ENCODE measurements around the gene NSRP1.
A peak's percentile ranks its signal among the peaks of the same experiment; 100 is the strongest.
"Not testable (repeated sequence)": the region's sequence is repeated elsewhere in the genome, so short reads cannot be mapped to it uniquely, and the experiment has no call there.

Gene NSRP1

GRCh38 chr17:30211371-30211770 is 94.8 kb downstream of the NSRP1 start:
- no peak for DNase-seq (ENCODE audit: low read depth, low spot score)
- no peak overlapping the region for H3K4me3 ChIP-seq (ENCODE audit: low read length)

DNA sequence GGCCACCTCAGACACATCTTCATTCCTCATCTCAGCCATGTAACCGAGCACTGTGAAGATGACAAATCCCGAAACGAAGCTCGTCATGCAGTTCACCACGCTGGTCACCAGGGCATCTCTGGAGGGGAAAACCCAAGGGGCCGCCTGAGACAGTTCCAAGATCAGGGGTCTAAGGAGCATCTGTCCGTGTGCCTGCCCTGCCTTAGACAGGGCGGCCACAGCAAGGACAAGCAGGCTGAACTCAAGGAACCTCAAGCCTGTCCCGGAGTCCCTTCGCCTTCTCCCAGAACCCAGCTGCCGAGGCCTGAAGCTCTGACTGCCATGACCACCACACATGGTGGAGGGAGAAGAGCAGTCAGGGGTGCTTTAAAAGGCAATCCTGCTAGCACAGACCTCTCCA is 96.1 kb downstream of the NSRP1 start:
- DNase-seq (ENCODE audit: low read depth, low spot score): no peak
- no peak overlapping the region for H3K4me3 ChIP-seq (ENCODE audit: low read length)

DNA sequence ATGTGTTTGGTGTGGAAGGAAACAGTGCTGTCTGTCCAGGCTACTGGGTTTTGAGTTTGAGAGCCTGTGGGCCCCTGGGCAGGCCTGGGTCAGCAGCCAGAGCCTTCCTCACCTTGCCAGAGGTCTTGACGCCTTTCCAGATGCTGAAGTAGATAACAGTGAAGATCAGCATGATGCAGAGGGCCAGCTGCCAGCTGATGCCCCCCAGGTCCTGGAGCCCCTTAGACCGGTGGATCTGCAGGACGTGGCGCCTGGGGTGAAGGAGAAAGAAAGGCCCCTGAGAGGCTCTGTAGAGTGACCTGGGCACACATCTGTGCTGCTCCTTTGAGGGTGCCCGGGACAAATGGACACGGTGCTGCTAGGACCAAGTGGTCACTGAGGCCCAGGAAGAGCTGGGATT is 100.4 kb downstream of the NSRP1 start:
- H3K4me3 ChIP-seq (ENCODE audit: low read length): no peak overlapping the region

DNA sequence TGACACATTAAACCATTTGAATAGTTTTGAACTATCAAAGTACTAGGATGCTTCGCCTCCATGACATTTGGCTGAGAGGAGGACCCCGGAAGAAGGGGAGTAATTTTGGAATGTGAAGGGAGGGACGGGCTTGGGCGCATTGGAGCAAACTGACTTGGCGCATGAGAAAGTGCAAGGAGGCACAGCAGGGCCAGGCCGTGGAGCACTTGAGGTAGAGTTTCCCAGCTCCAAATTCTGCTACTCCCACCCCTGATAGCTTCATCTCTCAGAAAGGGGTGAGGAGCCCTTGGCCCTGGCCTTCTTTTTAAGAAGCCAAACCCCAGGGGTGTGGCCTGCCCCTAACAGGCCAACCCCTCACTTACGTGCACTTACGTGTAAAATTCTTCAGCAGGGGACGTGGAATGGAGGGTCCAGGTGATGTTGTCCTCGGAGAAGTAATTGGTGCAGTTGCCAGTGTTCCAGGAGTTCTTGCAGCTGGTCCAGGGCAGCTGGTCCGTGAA is 101.2 kb downstream of the NSRP1 start:
- H3K4me3 ChIP-seq (ENCODE audit: low read length): no peak overlapping the region

More for the DNA sequence above, 100.4 kb downstream of the NSRP1 start:
- no peak for DNase-seq (ENCODE audit: low read depth, low spot score)

GRCh38 chr17:30218799-30219198 is 102.2 kb downstream of the NSRP1 start:
- no peak for DNase-seq (ENCODE audit: low read depth, low spot score)
- H3K4me3 ChIP-seq (ENCODE audit: low read length): no peak overlapping the region

More for the DNA sequence above, 101.2 kb downstream of the NSRP1 start:
- DNase-seq (ENCODE audit: low read depth, low spot score): no peak

- no peak overlapping the region for H3K4me3 ChIP-seq (ENCODE audit: low read length)
- no peak for DNase-seq (ENCODE audit: low read depth, low spot score)
These were observed 102.7 kb downstream of the NSRP1 start for GRCh38 chr17:30219315-30219714.

GRCh38 chr17:30219833-30220232 is 103.2 kb downstream of the NSRP1 start:
- H3K4me3 ChIP-seq (ENCODE audit: low read length): no peak overlapping the region
- DNase-seq (ENCODE audit: low read depth, low spot score): no peak

- no peak overlapping the region for H3K4me3 ChIP-seq (ENCODE audit: low read length)
- no peak for DNase-seq (ENCODE audit: low read depth, low spot score)
These were observed 103.8 kb downstream of the NSRP1 start for GRCh38 chr17:30220414-30220813.

- DNase-seq (ENCODE audit: low read depth, low spot score): no peak
- no peak overlapping the region for H3K4me3 ChIP-seq (ENCODE audit: low read length)
These were observed 104.7 kb downstream of the NSRP1 start for GRCh38 chr17:30221346-30221745.

- DNase-seq (ENCODE audit: low read depth, low spot score): no peak
- no peak overlapping the region for H3K4me3 ChIP-seq (ENCODE audit: low read length)
These were observed 105.6 kb downstream of the NSRP1 start for GRCh38 chr17:30222251-30222650.

DNA sequence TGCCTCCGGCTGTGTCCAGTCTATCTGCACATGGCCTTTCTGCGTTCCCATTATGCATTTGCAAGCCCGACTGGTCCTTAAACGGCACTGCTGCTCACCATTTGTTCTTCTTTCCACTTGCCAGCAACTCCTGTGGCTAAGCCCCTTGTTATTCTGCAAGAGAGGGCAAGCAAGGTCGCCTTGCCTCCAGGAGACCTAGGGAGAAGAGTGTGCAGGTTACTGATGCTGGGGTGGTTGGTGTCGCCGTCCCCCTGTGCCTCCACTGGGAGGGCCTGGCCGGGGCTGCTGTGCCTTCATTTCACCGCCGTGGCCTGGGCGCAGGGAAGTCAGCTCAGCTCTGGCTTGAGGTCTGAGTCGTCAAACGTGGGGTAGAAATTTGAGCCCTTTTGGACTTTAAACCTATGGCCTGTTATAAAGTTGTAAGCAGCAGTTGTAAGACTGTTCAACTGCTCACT is 106.1 kb downstream of the NSRP1 start:
- no peak for DNase-seq (ENCODE audit: low read depth, low spot score)
- no peak overlapping the region for H3K4me3 ChIP-seq (ENCODE audit: low read length)

DNA sequence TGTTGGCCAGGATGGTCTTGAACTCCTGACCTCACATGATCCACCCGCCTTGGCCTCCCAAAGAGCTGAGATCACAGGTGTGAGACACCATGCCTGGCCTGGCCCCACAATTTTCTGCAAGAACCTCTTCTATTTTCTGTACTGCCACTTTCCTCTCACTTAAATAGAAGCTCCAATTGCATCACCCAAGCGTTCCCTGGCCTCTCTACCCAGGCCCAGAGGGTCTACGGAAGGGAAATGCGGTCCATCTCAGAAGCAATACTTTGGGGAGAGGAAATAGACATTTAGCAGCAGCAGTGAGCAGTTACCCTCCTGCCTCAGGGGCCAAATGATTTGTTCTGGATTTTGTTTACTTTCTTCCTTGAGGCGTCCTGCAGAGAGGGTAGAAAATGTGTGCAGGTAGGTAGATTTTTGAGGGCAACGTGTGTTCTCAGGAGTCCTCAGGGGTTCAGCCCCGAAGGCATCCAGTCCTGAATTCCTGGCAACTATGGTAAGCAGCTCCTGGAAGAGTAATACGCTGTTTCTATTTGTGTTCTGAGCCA is 107.9 kb downstream of the NSRP1 start:
- H3K4me3 ChIP-seq (ENCODE audit: low read length): no peak overlapping the region

DNA sequence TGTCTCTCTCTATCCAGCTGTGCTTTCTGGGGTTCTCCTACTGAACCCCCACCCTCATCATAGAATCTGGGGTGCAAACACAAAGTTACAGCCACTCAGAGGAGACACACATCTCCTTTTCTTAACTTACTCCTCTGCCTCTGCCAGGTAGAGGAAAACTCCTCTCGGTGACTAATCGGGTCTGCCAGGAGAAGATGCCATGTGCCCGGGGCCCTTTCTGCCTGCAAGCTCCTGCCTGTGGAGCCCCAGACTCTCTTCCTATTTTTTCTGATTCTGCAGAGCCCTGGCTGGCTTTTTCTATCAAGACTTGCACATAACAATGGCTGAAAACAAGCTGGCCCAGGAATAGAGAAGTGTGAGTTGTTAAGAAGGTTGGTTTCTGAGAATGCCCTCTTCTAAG is 108.5 kb downstream of the NSRP1 start:
- no peak for DNase-seq (ENCODE audit: low read depth, low spot score)

More for the DNA sequence above, 107.9 kb downstream of the NSRP1 start:
- DNase-seq (ENCODE audit: low read depth, low spot score): no peak

DNA sequence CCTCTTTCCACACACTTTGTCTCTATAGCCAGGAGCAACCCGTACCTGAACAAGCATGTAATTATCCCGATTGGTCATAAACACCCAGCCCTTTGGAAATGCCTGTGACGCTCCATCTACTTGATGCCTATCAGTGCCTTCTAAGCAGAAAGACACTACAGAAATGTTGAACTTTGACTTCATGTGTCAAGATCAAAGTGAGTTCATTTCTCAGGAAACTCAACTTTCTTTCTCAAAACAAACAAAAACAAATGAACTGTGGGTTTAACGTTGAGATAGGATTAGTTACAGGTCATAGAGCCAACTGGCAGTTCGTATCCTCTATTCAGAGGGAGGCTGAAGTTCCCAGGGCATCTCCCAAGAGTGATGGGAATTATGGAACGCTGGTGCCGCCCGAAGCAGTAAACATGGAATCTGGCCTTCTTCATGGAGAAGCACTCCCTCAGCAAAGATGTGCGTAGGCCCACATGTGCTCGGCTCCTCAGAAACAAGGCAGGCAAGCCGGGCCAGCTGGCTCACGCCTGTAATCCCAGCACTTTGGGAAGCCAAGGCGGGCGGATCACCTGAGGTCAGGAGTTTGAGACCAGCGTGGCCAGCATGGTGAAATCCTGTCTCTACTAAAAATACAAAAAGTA is 109.4 kb downstream of the NSRP1 start:
- no peak for DNase-seq (ENCODE audit: low read depth, low spot score)
- no peak overlapping the region for H3K4me3 ChIP-seq (ENCODE audit: low read length)

More for the DNA sequence above, 108.5 kb downstream of the NSRP1 start:
- H3K4me3 ChIP-seq (ENCODE audit: low read length): no peak overlapping the region

DNA sequence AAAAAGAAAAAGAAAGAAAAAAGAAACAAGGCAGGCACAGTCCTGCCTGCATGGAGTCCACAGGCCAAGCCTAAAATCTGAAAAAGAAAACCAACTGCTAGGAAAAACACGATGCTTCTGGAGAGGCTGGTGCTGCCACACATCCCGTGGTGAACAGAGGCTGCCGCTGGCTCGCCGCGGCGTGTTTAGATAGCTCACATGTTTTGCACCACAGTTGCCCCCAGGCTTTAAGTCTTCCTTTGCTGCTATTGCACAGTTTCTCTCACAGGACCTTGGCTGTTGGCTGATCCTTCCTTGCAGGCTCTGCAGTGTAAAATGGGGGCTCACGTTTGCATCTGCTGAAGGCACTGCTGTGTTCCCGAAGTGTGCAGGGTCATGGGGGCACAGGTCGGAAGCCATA is 110.3 kb downstream of the NSRP1 start:
- DNase-seq (ENCODE audit: low read depth, low spot score): peak; percentile 5
- H3K4me3 ChIP-seq (ENCODE audit: low read length): no peak overlapping the region

DNA sequence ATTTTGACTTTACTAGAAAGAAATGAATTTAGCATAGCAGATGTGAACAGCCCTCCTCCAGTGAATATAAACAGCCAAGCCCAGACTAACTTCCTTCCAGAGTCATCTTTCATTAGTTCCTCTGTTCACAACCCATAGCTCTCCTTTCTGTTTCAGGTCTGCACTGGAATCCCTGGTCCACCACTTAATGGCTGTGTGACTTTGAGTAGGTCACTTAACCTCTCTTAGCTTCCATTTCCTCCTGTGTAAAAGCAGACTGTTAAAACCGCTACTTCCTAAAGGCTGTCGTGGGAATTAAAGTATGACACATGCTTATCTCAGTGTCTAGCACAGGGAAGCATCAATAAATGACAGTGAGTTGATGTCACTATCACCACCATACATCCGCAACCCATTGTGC is 111.4 kb downstream of the NSRP1 start:
- DNase-seq (ENCODE audit: low read depth, low spot score): no peak
- no peak overlapping the region for H3K4me3 ChIP-seq (ENCODE audit: low read length)

DNA sequence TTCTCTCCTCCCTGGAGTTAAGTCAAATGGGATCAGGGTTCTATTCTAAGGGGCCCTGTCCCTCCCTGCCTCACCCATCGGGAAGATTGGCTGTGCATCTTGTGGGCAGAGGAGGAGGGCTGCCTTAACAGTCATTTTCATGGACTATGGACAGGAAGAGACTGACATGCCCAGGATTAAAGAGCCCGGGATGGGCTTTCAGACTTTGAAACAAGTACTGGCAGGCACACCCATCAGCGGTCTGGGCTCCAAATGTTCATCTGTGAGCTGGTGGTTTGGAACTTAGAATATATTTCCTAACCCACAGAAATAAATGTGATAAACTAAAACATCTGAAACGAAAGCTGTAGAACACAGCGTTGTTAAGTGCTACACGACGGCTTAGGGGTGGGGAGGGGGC is 112.4 kb downstream of the NSRP1 start:
- no peak overlapping the region for H3K4me3 ChIP-seq (ENCODE audit: low read length)
- DNase-seq (ENCODE audit: low read depth, low spot score): no peak

GRCh38 chr17:30230009-30230408 is 113.4 kb downstream of the NSRP1 start:
- not testable (repeated sequence) for DNase-seq (ENCODE audit: low read depth, low spot score); H3K4me3 ChIP-seq (ENCODE audit: low read length)

DNA sequence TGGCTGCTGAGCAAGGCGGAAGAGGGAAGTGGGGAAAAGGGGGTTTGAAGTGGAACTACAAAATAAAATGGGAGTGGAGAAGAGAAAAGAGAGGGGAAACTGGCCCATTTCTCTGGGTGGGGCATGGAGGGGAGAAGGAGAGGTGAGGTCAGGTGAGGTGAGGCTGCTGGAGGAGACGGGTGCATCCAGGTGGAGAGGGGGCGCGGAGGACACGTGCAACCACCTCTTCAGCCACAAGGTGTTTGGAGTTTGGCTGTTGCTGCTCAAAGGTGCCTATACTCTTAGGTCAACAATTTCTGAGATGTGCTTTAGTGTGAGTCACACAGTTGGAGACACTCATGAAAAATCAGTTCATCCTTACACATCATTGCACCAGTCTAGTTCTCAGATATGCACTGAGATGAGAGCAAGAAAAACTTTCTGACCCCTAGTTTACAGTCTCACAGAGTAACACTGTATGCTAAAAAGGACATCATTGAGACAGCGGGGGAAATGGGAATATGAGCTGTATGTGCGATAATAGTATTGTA is 114.0 kb downstream of the NSRP1 start:
- H3K4me3 ChIP-seq (ENCODE audit: low read length): no peak overlapping the region
- no peak for DNase-seq (ENCODE audit: low read depth, low spot score)

DNA sequence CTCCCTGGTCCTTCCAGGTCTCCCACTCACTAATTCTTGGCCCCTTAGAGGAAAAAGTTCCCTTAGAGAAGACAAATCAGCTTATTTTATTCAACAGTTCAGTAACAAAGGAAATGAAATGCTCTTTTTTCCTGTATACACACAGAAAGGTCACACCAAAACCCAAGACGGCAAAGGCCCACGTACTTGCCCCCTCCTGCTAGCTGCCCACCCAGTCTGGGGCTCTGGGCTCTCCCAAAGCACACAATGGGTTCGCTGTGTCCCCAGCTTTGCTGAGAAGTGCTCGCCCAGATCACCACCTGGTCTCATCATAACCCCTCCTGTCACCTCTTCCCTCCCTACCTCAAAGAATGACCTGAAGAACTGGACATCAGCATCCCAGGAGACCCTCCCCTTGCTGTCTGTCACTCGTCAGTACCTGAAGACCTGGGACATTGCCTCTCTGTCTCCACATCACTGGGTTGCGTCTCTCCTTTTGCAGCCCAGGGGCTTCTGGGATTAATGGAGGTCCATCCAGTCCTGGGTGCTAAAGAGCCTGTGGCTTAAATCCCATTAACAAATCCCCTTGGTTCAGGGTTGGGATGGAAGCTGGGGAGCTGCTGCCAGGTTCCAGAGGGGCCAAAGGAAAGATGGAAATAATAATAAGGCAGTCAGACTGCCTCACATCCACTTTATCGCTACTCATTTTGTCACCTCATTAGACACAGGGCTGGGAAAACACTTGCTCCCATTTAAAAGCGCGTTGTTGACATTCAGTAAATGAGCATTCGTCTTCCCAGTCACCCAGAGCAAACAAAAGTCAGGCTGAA is 115.6 kb downstream of the NSRP1 start:
- H3K4me3 ChIP-seq (ENCODE audit: low read length): no peak overlapping the region
- no peak for DNase-seq (ENCODE audit: low read depth, low spot score)

Data from Jurkat, Clone E6-1 (cell line).